BE2C (cell line): ENCODE data around the gene HDAC7.

Experiments
- DNase-seq: peaks from one replicate; pipeline ENCODE4 v3.0.0-alpha.2; 2020
- H3K27me3 ChIP-seq: fragments of 250-450 bp; sonication (Bioruptor Pico); 2 replicates; pipeline ENCODE4 v1.5.1; 2020; ENCODE audit warnings: mild to moderate bottlenecking
- H3K36me3 ChIP-seq: fragments of 250-450 bp; sonication (Bioruptor Pico); 2 replicates; pipeline ENCODE4 v1.5.1; 2020; ENCODE audit warnings: mild to moderate bottlenecking
- H3K4me1 ChIP-seq: fragments of 250-450 bp; sonication (Bioruptor Pico); 2 replicates; pipeline ENCODE4 v1.5.1; 2020
- H3K4me3 ChIP-seq: 2 replicates; pipeline ENCODE4 v1.5.1; 2011; ENCODE audit warnings: low read depth, low read length
- H3K9me3 ChIP-seq: fragments of 250-450 bp; sonication (Bioruptor Pico); 2 replicates; pipeline ENCODE4 v1.5.1; 2020
- CTCF ChIP-seq: IDR thresholded peaks from 2 replicates; pipeline ENCODE4 v1.5.1; 2012; ENCODE audit warnings: mild to moderate bottlenecking, low read depth, low read length

The HDAC7 gene

DNA sequence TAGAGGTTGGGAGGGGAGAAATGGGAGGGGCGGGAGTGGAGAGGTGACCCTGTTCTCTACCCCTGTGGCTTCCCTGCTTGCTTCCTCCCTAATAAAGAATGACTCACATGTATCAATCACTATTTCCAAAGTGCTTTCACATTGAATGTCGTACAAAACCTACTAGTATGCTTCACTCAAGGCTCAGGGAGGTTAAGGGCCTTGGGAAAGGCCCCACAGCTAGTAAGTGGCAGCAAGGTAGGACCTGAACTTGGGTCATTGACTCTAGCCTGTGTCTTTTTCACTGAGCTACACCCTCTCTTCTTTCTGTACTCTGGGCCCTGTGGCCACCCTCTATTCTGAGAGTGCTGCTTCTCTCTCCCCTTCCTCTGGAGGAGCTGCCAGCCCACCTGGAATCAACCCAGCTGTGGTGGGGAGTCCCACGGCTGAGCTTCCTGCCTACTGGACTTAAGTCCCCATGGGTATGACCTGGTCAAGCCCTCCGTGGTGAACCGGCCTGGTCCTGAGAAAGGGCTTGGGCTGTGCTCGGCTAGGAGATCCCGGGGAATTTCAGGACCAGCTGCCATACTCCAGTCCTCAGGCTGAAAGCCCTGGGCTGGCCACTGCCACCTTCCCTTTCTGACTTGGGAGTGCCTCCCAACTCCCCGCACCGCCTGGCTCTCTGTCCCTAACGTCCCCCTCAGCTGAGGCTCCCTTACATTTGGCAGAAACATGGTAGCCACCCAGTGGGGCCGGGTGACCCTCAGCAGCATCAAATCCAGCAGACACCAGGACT lies 33.6 kb downstream of the HDAC7 start:
- Histone ChIP-seq H3K27me3 (no peaks in the 10 kb centered on the region), H3K9me3 (no peaks in the 10 kb centered on the region), H3K36me3 (peaks cover 67% of the 10 kb centered on the region), H3K4me1 (no peaks in the 10 kb centered on the region; the same call in 1 of the 2 replicates), H3K4me3 (no peak overlapping the region)
- no peak for DNase-seq
- TF ChIP-seq CTCF: no peak

GRCh38 chr12:47785036-47785886 lies 34.4 kb downstream of the HDAC7 start:
- Histone ChIP-seq H3K4me1 (no peaks in the 10 kb centered on the region; the same call in 1 of the 2 replicates), H3K4me3 (no peak overlapping the region), H3K27me3 (no peaks in the 10 kb centered on the region), H3K36me3 (peaks cover 59% of the 10 kb centered on the region), H3K9me3 (no peaks in the 10 kb centered on the region)
- no peak for DNase-seq
- no peak for TF ChIP-seq CTCF

GRCh38 chr12:47783821-47784819 lies 35.6 kb downstream of the HDAC7 start:
- H3K9me3 ChIP-seq: no peaks in the 10 kb centered on the region
- H3K4me3 ChIP-seq: no peak overlapping the region
- peaks cover 52% of the 10 kb centered on the region for H3K36me3 ChIP-seq
- no peak for DNase-seq
- no peak for TF ChIP-seq CTCF
- peaks cover 1% of the 10 kb centered on the region for H3K4me1 ChIP-seq
- no peaks in the 10 kb centered on the region for H3K27me3 ChIP-seq

DNA sequence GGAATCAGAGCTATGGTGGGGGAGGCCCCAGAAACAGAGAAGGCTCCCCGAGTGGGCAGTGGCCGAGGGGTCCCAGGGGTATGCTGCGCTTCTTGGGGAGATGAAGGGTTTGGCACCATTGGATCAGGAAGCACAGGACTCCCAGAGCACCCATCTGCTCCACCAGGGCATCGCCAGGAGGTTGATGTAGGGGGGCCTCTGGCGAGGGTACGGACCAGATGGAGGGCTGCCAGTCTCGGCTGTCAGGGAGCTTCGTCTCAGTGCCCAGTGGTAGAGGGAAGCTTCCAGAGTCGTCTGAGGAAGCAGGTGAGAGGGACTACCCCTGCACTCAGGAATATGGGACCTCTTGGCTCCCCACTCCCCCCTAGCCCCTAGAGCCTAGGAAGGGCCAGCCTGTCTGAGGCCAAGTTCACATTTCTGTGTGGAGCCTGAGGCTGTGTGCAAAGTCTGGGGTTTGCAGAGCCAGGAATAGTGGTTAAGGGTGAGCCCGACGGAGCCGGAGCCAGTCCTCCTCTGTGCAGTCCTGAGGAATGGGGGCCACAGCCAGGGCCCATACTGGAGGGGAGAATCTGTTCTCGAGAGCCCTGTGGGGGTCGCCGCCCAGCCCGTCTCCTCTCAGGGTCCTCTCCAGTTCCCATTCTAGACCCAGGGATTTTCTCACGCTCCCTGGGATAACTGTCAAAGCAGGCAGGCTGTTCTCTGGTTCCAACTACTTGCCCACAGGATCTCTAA lies 36.5 kb downstream of the HDAC7 start:
- no peak for TF ChIP-seq CTCF
- H3K36me3 ChIP-seq: peaks cover 45% of the 10 kb centered on the region

DNA sequence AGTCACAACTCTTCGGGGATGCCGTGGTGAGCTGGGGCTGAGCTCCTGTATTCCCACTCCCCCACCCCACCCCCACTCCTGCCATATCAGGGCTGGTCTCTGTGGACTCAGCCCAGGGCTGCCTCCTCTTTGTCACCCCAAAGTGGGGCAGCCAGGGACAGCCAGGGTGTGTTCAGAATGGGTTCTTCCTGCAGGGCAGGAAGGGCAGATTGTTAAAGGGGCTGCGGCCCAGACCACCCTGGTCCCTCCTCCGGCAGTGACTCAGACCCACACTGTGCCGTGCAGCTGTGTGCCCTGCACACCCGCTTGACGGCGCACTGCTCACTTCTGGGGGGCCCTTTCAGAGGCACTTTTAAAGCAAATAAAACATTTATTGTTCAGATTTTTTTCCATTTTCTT lies 37.3 kb downstream of the HDAC7 start:
- Histone ChIP-seq H3K36me3 (peaks cover 39% of the 10 kb centered on the region), H3K9me3 (no peaks in the 10 kb centered on the region), H3K4me1 (peaks cover 17% of the 10 kb centered on the region), H3K27me3 (no peaks in the 10 kb centered on the region), H3K4me3 (no peak overlapping the region)
- no peak for TF ChIP-seq CTCF
- DNase-seq: no peak

More for the DNA sequence above, 36.5 kb downstream of the HDAC7 start:
- DNase-seq: no peak
- H3K4me3 ChIP-seq: no peak overlapping the region
- H3K4me1 ChIP-seq: peaks cover 9% of the 10 kb centered on the region
- H3K9me3 ChIP-seq: no peaks in the 10 kb centered on the region
- H3K27me3 ChIP-seq: no peaks in the 10 kb centered on the region
